ENCODE data around the gene HSD11B2. TPM values are rescaled to one million over a fixed set of nuclear protein-coding genes. Genes with fewer than 3 reads are reported as not detected.

Gene HSD11B2
- total and polyA plus RNA-seq, 2 experiments from 2014 or later, result 0.93 to 2.3 TPM

DNA sequence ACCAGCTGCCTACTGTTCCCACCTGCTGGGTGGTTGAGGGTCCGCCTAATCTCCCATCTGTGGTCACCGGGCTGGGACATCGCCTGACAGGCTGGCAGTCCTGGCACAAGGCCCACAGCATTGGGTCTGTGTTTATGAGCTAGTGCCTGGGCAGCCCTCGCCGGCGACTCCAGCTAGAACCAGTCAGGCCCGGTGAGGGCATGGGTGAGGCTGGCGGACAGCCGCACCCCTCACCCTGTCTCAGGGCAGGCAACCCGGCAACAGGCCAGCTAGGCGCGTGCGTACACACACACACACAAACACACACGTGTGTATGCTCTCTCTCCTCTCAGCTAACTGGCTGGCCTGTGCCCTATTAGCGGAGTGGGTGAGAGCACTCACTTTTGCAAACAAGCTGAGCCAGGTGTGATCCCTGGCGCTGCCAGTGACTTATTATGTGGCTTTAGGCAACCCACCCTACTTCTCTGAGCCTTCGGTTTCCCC lies 10.4 kb downstream of the HSD11B2 start:
- TF ChIP-seq CTCF (IDR thresholded peaks at IDR 0.05; ENCODE audit: poor library complexity), result no peak
- H3K4me3 ChIP-seq, result no peak overlapping the region
- H3K9me3 ChIP-seq (ENCODE audit: low read depth), result no peaks in the 10 kb centered on the region
- H3K9me2 ChIP-seq (replicated peaks; ENCODE audit: insufficient read depth), result no peaks in the 10 kb centered on the region
- no peaks in the 10 kb centered on the region for H3K36me3 ChIP-seq (replicated peaks; ENCODE audit: insufficient read depth, low read depth)
- H3K27me3 ChIP-seq, result no peaks in the 10 kb centered on the region
- H3K4me2 ChIP-seq, result no peak overlapping the region
- no peaks in the 10 kb centered on the region for H3K79me2 ChIP-seq
- no peak overlapping the region for H2AFZ ChIP-seq
- H3K4me1 ChIP-seq (ENCODE audit: insufficient read depth), result peaks cover 6% of the 10 kb centered on the region
- H4K20me1 ChIP-seq (ENCODE audit: insufficient read depth, poor library complexity, severe bottlenecking), result peaks cover 29% of the 10 kb centered on the region
- WGBS (ENCODE audit: low lambda C conversion rate, missing lambda C conversion rate), result 93% methylated on average over 17 of the region's 17 CpGs
- no peak for DNase-seq (ENCODE audit: low spot score)
- H3K27ac ChIP-seq, result no peak overlapping the region

GRCh38 chr16:67441907-67442306 lies 11.0 kb downstream of the HSD11B2 start:
- Histone ChIP-seq H4K20me1 (ENCODE audit: insufficient read depth, poor library complexity, severe bottlenecking) (peaks cover 35% of the 10 kb centered on the region), H3K79me2 (no peaks in the 10 kb centered on the region), H3K4me1 (ENCODE audit: insufficient read depth) (peaks cover 12% of the 10 kb centered on the region), H3K27me3 (no peaks in the 10 kb centered on the region), H2AFZ (no peak overlapping the region), H3K4me2 (no peak overlapping the region), H3K36me3 (replicated peaks; ENCODE audit: insufficient read depth, low read depth) (no peaks in the 10 kb centered on the region), H3K9me2 (replicated peaks; ENCODE audit: insufficient read depth) (no peaks in the 10 kb centered on the region), H3K27ac (no peak overlapping the region), H3K9me3 (ENCODE audit: low read depth) (no peaks in the 10 kb centered on the region), H3K4me3 (no peak overlapping the region)
- DNase-seq (ENCODE audit: low spot score), result no peak
- no peak for TF ChIP-seq CTCF (IDR thresholded peaks at IDR 0.05; ENCODE audit: poor library complexity)
- TF ChIP-seq EZH2 (IDR thresholded peaks at IDR 0.05; ENCODE audit: borderline replicate concordance), result no peak
- no peak for TF ChIP-seq EZH2phosphoT487 (IDR thresholded peaks at IDR 0.05; ENCODE audit: low read depth, severe bottlenecking, unreplicated experiment)
- WGBS (ENCODE audit: low lambda C conversion rate, missing lambda C conversion rate), result 75% methylated on average over 5 of the region's 5 CpGs

GRCh38 chr16:67442581-67443255 lies 11.8 kb downstream of the HSD11B2 start:
- Histone ChIP-seq H3K4me1 (ENCODE audit: insufficient read depth) (peaks cover 20% of the 10 kb centered on the region), H3K4me3 (no peak overlapping the region), H3K36me3 (replicated peaks; ENCODE audit: insufficient read depth, low read depth) (no peaks in the 10 kb centered on the region), H4K20me1 (ENCODE audit: insufficient read depth, poor library complexity, severe bottlenecking) (peaks cover 43% of the 10 kb centered on the region), H3K9me3 (ENCODE audit: low read depth) (no peaks in the 10 kb centered on the region), H3K27me3 (no peaks in the 10 kb centered on the region), H3K27ac (no peak overlapping the region), H2AFZ (no peak overlapping the region), H3K4me2 (no peak overlapping the region), H3K9me2 (replicated peaks; ENCODE audit: insufficient read depth) (no peaks in the 10 kb centered on the region), H3K79me2 (peaks cover under 1% of the 10 kb centered on the region)
- TF ChIP-seq CTCF (IDR thresholded peaks at IDR 0.05; ENCODE audit: poor library complexity) (no peak), EZH2phosphoT487 (IDR thresholded peaks at IDR 0.05; ENCODE audit: low read depth, severe bottlenecking, unreplicated experiment) (no peak), EZH2 (IDR thresholded peaks at IDR 0.05; ENCODE audit: borderline replicate concordance) (no peak)
- 95% methylated on average over 13 of the region's 13 CpGs for WGBS (ENCODE audit: low lambda C conversion rate, missing lambda C conversion rate)
- no peak for DNase-seq (ENCODE audit: low spot score)
